Spinal cord (tissue), 10 donors: Measurements from ENCODE around the gene CCDC191. TPM values are rescaled to one million over a fixed set of nuclear protein-coding genes. Genes with fewer than 3 reads are reported as not detected.

ENCODE experiments used
- DNase-seq, 6 donors: peaks; one replicate each; pipeline versions ENCODE4 v3.0.0 to v3.0.0-alpha.2; 2013 to 2015; ENCODE audit warnings: low spot score in 6 of 6, low read depth in 4 of 6
- H3K27ac ChIP-seq: one replicate; pipeline ENCODE4 v1.5.1; 2013; ENCODE audit warnings: low read depth, low read length, control low read depth
- H3K27me3 ChIP-seq: one replicate; pipeline ENCODE4 v1.6.1; 2013; ENCODE audit warnings: low read length; ENCODE audit not compliant: control insufficient read depth, insufficient read depth
- H3K36me3 ChIP-seq: one replicate; pipeline ENCODE4 v1.6.1; 2013; ENCODE audit warnings: low read length; ENCODE audit not compliant: control insufficient read depth, insufficient read depth
- H3K4me1 ChIP-seq: one replicate; pipeline ENCODE4 v1.6.1; 2013; ENCODE audit warnings: low read length; ENCODE audit not compliant: control insufficient read depth, insufficient read depth
- H3K4me3 ChIP-seq: one replicate; pipeline ENCODE4 v1.5.1; 2013; ENCODE audit warnings: low read depth, low read length, control low read depth
- H3K9me3 ChIP-seq: one replicate; pipeline ENCODE4 v1.6.1; 2013; ENCODE audit warnings: low read length; ENCODE audit not compliant: control insufficient read depth, insufficient read depth
- WGBS: methylation state at CpG from one replicate; pipeline ENCODE4 v1.1.5; 2013; ENCODE audit warnings: missing lambda C conversion rate; ENCODE audit not compliant: insufficient coverage; 5-methylcytosine and 5-hydroxymethylcytosine counted together
- long read RNA-seq, 4 donors: transcript quantifications; one replicate each; lab custom pipeline, GENCODE V29; 2026
- polyA plus RNA-seq, 2 donors: library from polyadenylated mRNA; unstranded; fragments of 120-200 nt; gene quantifications; one replicate each; pipeline ENCODE4 v1.2.1, GENCODE V29; 2013; ENCODE audit not compliant: insufficient read length in 2 of 2
- total RNA-seq, 2 donors: library from RNA; depleted of rRNA in 1 of 2; stranded (reverse); fragments of 120-200 nt in 1 of 2; fragments of >200 nt in 1 of 2; gene quantifications; one replicate each; pipeline versions ENCODE4 v1.2.3 to v1.2.4, GENCODE V29; 2013 to 2014
- donor health status: healthy.

The CCDC191 gene, protein sequence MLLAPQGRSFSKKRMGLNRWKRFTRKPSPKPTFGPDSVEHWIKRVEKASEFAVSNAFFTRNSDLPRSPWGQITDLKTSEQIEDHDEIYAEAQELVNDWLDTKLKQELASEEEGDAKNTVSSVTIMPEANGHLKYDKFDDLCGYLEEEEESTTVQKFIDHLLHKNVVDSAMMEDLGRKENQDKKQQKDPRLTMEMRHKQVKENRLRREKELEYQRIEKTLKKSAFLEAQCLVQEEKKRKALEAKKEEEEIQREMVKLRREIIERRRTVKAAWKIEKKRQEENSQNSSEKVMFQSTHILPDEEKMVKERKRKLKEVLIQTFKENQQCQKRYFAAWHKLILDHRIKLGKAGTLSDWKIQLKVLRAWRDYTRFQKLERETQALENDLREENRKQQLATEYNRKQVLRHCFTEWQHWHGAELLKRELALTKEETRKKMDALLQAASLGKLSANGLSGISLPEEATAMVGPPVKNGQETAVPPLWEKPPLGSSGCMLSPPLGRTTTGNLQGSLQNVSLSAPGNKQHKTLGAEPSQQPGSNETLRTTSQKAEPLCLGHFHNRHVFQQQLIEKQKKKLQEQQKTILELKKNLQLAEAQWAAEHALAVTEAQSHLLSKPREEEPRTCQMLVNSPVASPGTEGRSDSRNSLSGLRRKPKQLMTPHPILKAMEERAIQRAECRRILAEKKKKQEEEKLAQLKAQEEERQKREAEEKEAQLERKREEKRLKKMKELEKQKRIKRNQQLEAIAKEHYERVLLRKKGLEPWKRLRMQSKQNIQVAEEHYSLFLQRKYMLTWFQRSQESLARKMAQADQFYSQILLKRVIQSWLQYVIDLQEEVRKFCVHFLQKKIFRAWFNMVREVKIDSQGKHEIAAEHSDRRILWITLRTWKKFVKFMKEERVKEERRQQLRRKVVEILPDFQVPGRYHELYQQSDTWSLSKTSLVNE
- total RNA-seq (10 to 100 TPM in 1 of 2 donors, 1 to 10 TPM in 1; 5.6 to 11.1 TPM), polyA plus RNA-seq (10 to 100 TPM; 13.1 to 13.3 TPM)
- long read RNA-seq, donor 1, partial matches to known transcripts: 0 of 2 reads
- long read RNA-seq, donor 1, other reads (novel, unspliced or antisense): 0 of 2 reads
- long read RNA-seq, donor 2: 0 reads
- long read RNA-seq, donor 3: 0 reads
- long read RNA-seq, donor 4, partial matches to known transcripts: 5 of 6 reads
- long read RNA-seq, donor 4, other reads (novel, unspliced or antisense): 0 of 6 reads

DNA sequence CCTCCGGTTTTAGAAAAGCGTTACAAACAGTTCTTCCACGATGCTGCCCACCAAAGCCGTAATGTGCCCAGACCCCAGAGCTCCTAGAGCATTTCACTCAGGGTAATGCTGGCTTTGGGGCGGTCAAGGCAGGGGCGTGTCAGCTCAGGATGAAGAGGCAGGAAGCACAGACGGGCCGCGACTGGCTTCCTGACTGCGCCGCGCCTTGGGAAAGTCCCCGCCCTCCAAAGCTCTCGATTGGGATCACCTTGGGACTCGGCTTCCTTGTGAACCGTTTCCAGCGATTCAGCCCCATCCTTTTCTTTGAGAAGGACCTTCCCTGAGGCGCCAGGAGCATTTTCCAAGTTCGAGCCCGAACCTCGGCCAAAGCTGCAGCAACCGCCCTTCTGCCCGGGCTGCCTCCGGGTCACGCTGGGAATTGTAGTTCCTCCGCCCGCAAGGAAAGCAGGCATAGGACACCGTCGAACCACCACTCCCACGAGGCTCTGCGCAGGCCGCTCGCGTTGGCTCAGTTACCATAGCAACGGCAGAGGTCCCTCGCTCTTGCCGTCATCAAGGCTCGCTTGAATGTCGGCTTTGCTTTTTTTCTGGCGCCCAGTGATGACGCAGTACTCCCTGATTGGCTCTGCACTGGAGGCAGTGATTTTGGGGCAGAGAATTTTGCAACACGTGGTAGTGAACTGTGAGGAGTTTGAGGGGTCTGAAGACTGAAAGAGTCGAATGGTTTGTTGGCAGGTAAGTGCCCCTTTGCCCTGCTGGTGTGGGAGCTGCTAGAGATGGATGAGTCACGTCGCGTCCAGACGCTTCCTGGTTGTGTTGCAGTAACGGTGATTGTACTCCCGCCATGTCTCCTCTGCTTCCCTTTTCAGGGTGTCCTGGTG, at the start of gene CCDC191, which contains the start of gene QTRT2:
Gene CCDC191, minus strand, starts transcription at position 397 of the 881 bp plus-strand sequence. Its CDS starts 60 bp downstream, at position 337.
Gene QTRT2, plus strand, starts transcription at position 608 of the 881 bp plus-strand sequence. CDS start 8,521 bp downstream, outside the sequence.
- H3K27ac ChIP-seq: peak within 1 kb of the TSS; percentile 82
- H3K36me3 ChIP-seq: no peaks in the 10 kb centered on the region
- peak; percentile 99 to 100 (median 100) for DNase-seq
- no peaks in the 10 kb centered on the region for H3K9me3 ChIP-seq
- peak within 1 kb of the TSS; percentile 69 for H3K4me3 ChIP-seq
- WGBS: under 1% methylated on average over 49 of the region's 49 CpGs
- peaks cover 6% of the 10 kb centered on the region for H3K4me1 ChIP-seq
- no peaks in the 10 kb centered on the region for H3K27me3 ChIP-seq

- Histone ChIP-seq H3K4me1 (no peaks in the 10 kb centered on the region), H3K4me3 (no peak overlapping the region), H3K9me3 (no peaks in the 10 kb centered on the region), H3K27ac (no peak overlapping the region), H3K27me3 (no peaks in the 10 kb centered on the region), H3K36me3 (no peaks in the 10 kb centered on the region)
- no peak for DNase-seq
- WGBS: no CpG with 5 or more reads among the region's 3 CpGs
Measured at GRCh38 chr3:114104414-114104813, 48.1 kb upstream of the CCDC191 start.

GRCh38 chr3:114103858-114104257, 47.5 kb upstream of the CCDC191 start:
- H3K9me3 ChIP-seq: no peaks in the 10 kb centered on the region
- H3K36me3 ChIP-seq: no peaks in the 10 kb centered on the region
- 92% methylated on average over 3 of the region's 4 CpGs for WGBS
- H3K27me3 ChIP-seq: no peaks in the 10 kb centered on the region
- no peak for DNase-seq
- no peak overlapping the region for H3K4me3 ChIP-seq
- H3K4me1 ChIP-seq: no peaks in the 10 kb centered on the region
- no peak overlapping the region for H3K27ac ChIP-seq

DNA sequence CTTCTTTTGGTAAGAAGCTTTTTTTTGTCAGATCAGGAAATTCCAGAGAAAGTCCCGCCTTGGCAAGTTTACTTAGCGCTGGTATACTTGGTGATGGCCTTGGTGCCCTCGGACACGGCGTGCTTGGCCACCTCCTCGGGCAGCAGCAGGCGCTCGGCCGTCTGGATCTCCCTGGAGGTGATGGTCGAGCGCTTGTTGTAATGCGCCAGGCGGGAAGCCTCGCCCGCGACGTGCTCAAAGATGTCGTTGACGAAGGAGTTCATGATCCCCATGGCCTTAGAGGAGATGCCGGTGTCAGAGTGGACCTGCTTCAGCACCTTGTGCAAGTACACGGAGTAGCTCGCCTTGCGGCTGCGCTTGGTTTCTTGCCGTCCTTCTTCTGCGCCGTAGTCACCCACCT, 46.9 kb upstream of the CCDC191 start:
- no peaks in the 10 kb centered on the region for H3K36me3 ChIP-seq
- no peak overlapping the region for H3K27ac ChIP-seq
- no peaks in the 10 kb centered on the region for H3K9me3 ChIP-seq
- no peaks in the 10 kb centered on the region for H3K27me3 ChIP-seq
- no peak overlapping the region for H3K4me3 ChIP-seq
- WGBS: 94% methylated on average over 27 of the region's 27 CpGs
- H3K4me1 ChIP-seq: no peaks in the 10 kb centered on the region
- no peak for DNase-seq

GRCh38 chr3:114101101-114101500, 44.8 kb upstream of the CCDC191 start:
- H3K4me3 ChIP-seq: no peak overlapping the region
- H3K9me3 ChIP-seq: no peaks in the 10 kb centered on the region
- H3K27me3 ChIP-seq: no peaks in the 10 kb centered on the region
- no peak for DNase-seq
- no peaks in the 10 kb centered on the region for H3K36me3 ChIP-seq
- H3K4me1 ChIP-seq: no peaks in the 10 kb centered on the region
- H3K27ac ChIP-seq: no peak overlapping the region
- no CpG with 5 or more reads among the region's 1 CpG for WGBS

DNA sequence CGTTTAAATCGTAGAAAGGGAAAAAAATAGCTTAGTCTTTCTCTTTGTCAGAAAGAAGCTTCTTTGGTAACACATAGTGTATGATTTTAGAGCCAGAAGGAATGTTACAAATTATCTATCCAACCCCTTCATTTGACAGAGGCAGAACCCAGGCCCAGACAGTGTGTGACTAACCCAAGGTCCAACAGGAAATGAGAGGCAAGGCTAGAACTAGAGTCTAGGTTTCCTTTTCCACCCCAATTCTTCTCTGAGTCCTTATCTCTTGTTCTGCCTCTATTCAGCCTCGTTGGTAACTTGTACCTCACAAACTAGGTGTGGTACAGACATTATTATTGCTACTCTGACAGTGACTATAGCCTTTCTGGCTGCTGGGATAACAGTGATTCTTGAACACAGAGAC, 39.5 kb upstream of the CCDC191 start:
- Histone ChIP-seq H3K4me3 (no peak overlapping the region), H3K27me3 (no peaks in the 10 kb centered on the region), H3K27ac (no peak overlapping the region), H3K36me3 (no peaks in the 10 kb centered on the region), H3K4me1 (no peaks in the 10 kb centered on the region), H3K9me3 (no peaks in the 10 kb centered on the region)
- no peak for DNase-seq
- no CpG with 5 or more reads among the region's 3 CpGs for WGBS

- Histone ChIP-seq H3K36me3 (no peaks in the 10 kb centered on the region), H3K27ac (peak overlapping the region; percentile 3), H3K9me3 (no peaks in the 10 kb centered on the region), H3K27me3 (no peaks in the 10 kb centered on the region), H3K4me3 (no peak overlapping the region), H3K4me1 (no peaks in the 10 kb centered on the region)
- 100% methylated on average over 1 of the region's 2 CpGs for WGBS
- DNase-seq: peak in 2 of 6 donors; percentile 14 to 48
Measured at GRCh38 chr3:114093596-114093995, 37.3 kb upstream of the CCDC191 start.

- H3K4me3 ChIP-seq: no peak overlapping the region
- H3K9me3 ChIP-seq: no peaks in the 10 kb centered on the region
- peak overlapping the region; percentile 3 for H3K27ac ChIP-seq
- no peaks in the 10 kb centered on the region for H3K4me1 ChIP-seq
- H3K27me3 ChIP-seq: no peaks in the 10 kb centered on the region
- no peak for DNase-seq
- H3K36me3 ChIP-seq: no peaks in the 10 kb centered on the region
- 61% methylated on average over 2 of the region's 3 CpGs for WGBS
Measured at GRCh38 chr3:114093016-114093380, 36.7 kb upstream of the CCDC191 start.
